ENCODE results near the gene GTPBP2.

- no peak for TF ChIP-seq GABPA (IDR thresholded peaks at IDR 0.05; ENCODE audit: low read depth)
- TF ChIP-seq CTCF (IDR thresholded peaks at IDR 0.05; ENCODE audit: insufficient read depth, low read length) = no peak
- TF ChIP-seq REST (IDR thresholded peaks at IDR 0.05; ENCODE audit: insufficient replicate concordance, low read depth) = no peak
- TF ChIP-seq POLR2AphosphoS5 (IDR thresholded peaks at IDR 0.05; ENCODE audit: low read depth) = no peak
These were observed 4.2 kb downstream of the GTPBP2 start for GRCh38 chr6:43624786-43625288.

Measured in HL-60 (cell line).